Stimulated activated CD4-positive, alpha-beta T cell treated with anti-CD3 and anti-CD28 coated beads, Interleukin-15, amount 100 ng/mL, for 24 hours (primary cell): ENCODE results near the gene SGPL1.

Experiments
- DNase-seq: peaks from one replicate; pipeline ENCODE4 v3.0.0-alpha.2; 2020

Gene SGPL1

GRCh38 chr10:70887804-70888800 is 72.4 kb downstream of the SGPL1 start, which contains the start of gene PCBD1:
PCBD1 (minus strand) TSS chr10:70888565; CDS start chr10:70888533, 32 bp downstream.
- peak; percentile 79 for DNase-seq

DNA sequence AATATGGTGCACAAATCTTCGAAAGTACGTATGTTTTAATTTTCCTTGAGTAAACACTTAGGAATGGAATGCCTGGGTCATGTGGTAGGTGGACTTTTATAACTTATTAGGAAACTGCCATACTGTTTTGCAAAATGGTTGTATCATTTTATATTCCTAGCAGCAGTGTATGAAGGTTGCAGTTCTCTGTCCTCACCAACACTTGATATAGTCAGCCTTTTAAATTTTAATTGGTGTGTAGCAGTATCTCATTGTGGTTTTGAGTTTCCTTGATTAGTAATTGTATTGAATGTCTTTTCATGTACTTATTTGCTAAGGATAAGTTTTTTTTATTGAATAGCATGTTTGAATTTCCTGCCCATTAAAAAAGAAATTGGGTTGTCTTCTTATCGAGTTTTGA is 73.5 kb downstream of the SGPL1 start:
- no peak for DNase-seq

DNA sequence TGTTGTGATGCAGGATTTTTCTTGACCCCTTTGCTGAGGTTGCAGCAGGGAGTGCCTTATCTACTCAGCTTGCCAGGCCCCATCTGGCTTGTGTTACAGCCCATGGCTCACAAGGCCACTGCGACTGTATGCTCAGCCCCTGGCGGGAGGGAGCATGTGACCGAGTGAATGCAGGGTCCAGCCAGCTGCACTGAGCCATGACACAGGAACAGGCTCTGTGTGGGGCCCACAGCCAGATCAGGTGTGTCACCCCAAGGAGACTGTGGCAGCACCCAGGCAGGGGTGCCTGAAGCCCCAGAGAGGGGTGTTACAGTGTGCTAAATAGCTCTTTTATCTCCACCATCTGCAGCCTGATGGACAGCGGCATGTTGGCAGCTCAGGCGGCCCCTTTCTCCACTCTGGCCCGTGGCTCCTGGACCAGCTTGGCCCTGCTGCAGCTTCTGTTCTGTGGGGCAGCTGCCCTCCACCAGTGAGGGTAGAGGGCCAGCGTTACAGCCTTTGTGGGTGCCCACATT is 75.2 kb downstream of the SGPL1 start:
- DNase-seq: no peak

DNA sequence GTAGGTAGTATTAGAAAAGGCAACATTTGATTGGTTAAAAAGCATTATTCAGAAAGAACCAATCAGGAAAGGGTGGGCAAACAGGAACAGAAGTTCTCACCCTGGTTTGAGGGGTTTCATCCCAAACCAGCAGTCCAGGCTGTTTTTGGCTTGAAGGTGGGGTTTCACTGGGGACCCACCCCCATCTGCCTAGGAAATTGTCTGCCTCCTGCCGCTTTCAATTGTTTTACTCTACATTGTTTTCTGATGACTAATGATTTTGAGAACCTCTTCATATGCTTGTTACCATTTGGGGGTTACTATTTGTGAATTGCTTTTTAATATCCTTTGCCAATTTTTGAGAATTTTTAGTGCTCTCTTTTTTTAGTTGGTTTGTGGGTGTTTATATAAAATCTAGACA is 75.9 kb downstream of the SGPL1 start:
- no peak for DNase-seq

DNA sequence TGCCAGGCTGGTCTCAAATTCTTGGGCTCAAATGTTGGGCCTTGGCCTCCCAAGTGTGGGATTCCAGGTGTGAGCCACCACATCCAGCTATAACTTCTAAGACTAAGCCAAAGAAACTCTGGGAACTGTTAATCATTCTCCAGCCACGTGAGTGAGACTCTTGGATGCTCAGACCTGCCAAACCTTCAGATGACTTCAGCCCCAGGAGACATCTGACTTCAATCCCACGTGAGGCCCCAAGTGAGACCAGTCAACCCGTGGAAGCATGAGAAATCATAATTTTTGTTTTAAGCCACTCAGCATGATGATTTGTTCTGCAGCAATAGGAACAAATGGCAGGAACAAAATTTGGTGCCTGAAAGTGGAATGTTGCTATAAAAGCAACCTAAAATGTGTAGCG is 76.9 kb downstream of the SGPL1 start:
- DNase-seq: no peak

- no peak for DNase-seq
These were observed 77.7 kb downstream of the SGPL1 start for GRCh38 chr10:70893227-70894006.

- no peak for DNase-seq
These were observed 78.7 kb downstream of the SGPL1 start for GRCh38 chr10:70894416-70894815.

DNA sequence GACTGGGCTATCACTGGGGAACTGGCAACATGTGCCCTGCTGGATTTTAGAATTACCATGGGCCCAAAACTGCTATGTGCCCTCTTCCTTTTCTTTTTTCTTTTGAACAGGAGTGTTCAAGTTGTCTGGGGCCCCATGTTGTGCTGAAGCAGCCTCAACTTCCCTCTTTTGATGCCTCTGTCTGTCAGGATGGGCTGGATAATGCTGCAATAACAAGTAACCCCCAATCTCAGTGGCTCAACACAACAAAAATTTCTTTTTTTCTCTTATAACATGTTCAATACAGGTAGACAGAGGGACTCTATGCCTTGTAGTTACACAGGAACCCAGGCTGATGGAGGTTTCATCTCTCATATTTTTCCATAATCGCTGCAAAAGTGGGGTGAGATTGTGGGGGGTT is 80.8 kb downstream of the SGPL1 start:
- DNase-seq: no peak

- no peak for DNase-seq
These were observed 82.9 kb downstream of the SGPL1 start for GRCh38 chr10:70898687-70899086.

GRCh38 chr10:70899096-70899495 is 83.3 kb downstream of the SGPL1 start:
- DNase-seq: no peak

DNA sequence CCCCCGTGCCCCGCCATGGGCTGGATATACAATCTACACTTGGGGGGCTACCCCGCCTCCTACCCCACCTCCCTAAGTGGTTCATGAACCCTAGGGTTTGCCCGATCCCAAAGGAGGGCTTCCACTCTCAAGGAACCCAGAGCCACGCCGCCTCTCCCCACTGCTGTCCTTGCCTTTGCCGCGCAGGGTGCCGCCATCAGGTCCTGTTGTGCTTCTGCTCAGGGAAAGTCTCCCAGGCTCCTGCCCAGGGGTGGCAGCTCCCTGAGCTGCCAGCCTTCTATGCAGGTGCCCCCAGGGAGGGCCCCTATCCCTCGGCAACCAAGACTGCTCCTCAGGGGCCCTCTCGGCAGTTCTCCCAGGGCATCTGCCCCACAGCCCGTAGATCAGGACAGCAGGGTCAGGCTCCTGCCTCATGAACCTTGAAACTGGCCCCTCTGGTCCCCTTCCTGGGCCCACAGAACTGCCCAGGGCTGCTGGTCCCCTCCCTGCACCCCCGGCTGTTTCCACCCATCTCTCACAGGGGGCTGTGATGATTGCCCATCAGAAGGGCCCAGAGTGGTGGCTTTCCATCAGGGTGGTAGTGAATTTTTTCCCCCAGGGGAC is 85.6 kb downstream of the SGPL1 start:
- DNase-seq: no peak

DNA sequence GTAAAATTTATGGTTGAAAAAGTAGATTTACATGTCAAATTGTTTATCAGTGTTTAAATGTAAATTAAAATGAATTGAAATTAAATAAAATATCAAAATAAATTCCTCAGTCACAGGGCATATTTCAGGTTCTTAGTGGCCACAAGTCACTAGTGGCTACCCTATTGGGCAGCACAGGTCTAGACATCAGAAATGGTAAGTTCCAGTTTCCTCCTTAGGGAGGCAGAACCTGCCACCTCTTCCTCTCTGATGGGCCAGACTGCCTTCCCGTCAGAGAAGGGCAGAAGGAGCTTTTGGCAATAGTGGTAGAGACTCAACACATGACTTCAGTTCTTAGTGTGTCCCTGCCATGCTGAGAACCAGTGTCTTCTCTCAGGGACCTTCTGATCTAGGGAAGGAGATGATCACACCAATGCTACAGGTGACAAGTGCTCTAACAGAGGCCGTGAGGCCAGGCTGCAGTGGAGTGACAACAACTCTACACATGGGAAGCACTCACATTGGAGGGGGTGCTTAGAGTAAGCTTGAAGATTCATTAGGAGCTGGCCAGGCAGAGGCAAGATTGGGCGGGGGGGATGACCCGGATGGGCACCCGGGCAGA is 87.0 kb downstream of the SGPL1 start:
- no peak for DNase-seq

DNA sequence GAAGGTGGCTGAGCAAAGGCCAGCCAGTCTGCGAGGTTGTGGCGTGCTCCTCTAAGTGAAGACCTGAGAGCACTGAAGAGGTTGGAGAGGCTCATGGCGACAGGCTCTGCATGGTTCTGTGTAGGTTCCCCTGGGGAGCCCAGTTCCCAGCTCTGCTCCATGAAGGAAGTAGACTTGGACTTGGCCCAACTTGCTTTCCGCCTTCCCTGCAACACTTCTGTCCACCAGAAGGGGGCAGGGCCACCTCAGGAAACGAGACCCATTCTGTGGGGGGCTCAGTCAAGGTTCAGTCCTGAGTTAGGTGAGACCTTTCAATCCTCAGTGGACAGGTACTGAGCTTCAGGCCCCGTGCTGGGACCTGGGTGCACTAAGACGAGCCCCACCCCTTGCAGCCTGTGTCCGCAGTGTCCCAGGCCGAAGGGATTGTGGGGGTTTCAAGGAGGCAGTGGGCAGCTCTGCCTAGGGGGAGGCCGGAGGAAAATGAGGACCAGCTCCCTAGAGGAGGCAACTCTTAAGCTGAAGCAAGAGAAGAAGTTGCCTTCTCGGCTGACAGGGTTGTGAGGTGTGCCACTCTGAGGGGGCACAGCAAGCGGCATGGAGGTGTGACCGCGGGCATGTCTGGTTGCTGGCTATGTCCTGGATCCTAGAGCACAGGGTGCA is 87.6 kb downstream of the SGPL1 start:
- peak; percentile 39 for DNase-seq

DNA sequence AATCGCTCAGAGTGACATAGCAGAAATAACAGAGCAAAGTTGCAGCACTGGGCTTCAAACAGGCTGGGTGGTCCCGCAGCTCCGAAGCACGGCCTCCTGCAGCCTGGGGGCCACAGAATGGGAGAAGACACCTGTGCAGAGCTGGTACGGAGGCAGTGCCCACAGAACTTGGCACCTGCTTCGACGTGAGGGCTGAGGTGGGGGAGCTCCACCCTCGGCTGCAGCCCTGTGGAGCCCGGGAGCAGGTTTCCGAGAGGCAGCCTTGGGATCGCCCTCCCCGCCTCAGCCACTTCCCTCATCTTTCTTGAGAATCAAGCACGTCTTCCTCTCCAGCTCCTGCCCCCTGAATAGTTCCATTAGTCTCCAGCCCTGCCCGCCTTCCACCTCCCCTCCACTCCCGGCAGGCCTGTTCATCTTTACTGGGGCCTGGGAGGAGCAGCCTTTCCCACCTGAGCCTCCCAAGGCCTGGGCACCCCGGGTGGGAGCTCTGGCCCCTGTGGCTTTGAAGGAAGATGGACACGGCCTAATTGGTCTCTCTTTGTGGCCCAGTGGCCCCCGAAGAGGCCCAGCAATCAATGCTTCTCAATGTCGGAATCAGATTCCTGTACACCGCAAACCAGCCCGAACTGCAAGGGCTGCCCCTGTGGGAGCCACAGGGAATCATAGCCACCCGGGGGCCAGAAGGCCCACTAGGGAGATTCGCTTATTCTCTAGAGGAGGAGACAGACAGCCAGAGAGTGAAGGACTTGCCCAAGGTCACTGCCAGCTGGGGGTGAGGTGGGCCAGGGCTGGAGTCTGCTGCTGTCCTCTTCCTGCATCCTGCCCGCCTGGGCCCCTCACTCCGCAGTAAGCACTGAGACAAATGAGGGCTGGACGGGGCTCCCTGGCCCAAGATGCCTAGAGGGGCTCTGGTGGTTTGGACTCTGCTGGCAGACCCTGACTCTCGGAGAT is 89.6 kb downstream of the SGPL1 start:
- DNase-seq: no peak

GRCh38 chr10:70906031-70906783 is 90.5 kb downstream of the SGPL1 start:
- no peak for DNase-seq

DNA sequence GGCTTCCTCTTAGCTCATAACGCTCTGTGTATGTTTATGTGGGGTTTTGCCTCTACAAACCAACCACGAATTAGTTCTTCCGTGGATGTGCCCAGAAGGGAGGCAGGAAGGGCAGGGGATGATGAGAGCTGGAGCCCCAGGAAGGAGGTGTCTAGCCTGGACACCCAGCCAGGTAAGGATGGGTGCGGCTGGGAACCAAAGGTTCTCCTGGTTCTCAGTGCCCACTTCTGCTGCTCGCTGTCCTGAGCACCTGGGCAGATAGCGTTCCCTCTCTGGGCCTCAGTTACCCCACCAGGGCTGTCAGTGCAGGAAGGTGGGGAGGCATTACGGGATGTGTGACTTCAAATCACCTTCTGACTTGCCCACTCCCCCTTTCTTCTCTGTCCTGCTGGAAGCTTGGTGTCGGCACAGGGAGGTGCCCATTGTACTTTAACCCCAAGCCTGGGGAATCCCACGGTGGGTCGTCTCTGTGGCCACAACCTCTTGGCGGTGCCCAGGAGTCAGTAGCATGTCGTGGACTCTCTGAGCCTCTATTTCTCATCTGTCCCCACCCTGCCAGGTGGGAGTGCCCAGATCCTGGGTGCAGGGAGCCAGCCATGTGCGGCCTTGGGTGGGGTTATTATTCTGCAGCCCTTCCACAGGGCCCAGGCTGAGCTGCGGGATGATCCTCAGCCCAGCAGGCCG is 91.3 kb downstream of the SGPL1 start:
- no peak for DNase-seq

DNA sequence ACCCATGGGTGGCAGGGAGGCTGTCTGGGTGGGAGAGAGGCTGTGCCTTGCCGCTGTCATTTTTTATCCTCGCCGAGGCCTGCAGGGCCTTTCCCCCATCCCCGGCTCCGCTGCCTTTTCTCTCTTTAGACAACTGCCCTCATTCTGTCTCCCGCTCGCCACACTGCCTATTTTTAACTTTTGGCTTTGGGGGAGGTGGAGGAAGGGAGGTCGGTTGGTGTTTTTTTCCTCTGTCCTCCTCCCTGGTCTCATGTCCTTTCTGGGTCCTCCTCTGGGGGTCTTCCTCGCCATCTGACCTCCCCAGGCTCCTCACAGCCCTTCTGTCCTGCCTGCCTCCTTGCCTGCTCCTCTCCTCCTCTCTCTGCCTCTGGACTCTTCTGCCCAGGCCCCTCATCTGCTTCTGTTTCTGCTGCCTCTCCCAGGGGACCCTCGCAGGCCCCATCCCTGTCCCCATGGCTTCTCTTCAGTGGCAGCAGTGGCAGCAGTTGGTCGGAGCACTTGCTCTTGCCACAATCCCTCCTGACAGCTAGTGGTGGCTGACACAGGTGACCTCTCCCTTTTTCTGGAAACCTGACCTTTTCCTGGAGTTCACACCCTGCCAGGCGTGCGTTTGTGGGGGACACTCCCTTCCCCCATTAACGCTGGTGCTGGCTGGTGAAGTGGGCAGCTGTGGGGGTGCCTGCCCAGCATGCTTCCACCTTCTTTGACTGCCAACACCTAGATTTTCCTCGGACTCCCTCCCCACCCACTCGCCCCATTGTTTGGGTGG is 92.1 kb downstream of the SGPL1 start:
- DNase-seq: no peak

GRCh38 chr10:70908406-70909296 is 92.9 kb downstream of the SGPL1 start:
- no peak for DNase-seq
